Ishikawa (cell line): Measurements from ENCODE around the gene RFX4.
A peak's percentile ranks its signal among the peaks of the same experiment; 100 is the strongest.

Experiments used
- CEBPB ChIP-seq: IDR thresholded peaks from 2 replicates; pipeline ENCODE4 v1.6.1; 2012
- CREB1 ChIP-seq: IDR thresholded peaks from 2 replicates; pipeline ENCODE4 v1.6.1; 2012; ENCODE audit warnings: low read depth
- EGR1 ChIP-seq: IDR thresholded peaks from 2 replicates; pipeline ENCODE4 v1.6.1; 2012
- EP300 ChIP-seq: IDR thresholded peaks from 2 replicates; pipeline ENCODE4 v1.6.1; 2012; ENCODE audit warnings: borderline replicate concordance
- FOXM1 ChIP-seq: IDR thresholded peaks from 2 replicates; pipeline ENCODE4 v1.6.1; 2012; ENCODE audit warnings: low read depth, borderline replicate concordance
- NFIC ChIP-seq: IDR thresholded peaks from 2 replicates; pipeline ENCODE4 v1.6.1; 2012
- RAD21 ChIP-seq: IDR thresholded peaks from 2 replicates; pipeline ENCODE4 v1.6.1; 2012; ENCODE audit warnings: low read depth
- TAF1 ChIP-seq: IDR thresholded peaks from 2 replicates; pipeline ENCODE4 v1.6.1; 2012; ENCODE audit warnings: low read depth, mild to moderate bottlenecking
- TCF12 ChIP-seq: IDR thresholded peaks from 2 replicates; pipeline ENCODE4 v1.6.1; 2012; ENCODE audit warnings: low read depth
- TEAD4 ChIP-seq: IDR thresholded peaks from 2 replicates; pipeline ENCODE4 v1.6.1; 2012
- YY1 ChIP-seq: IDR thresholded peaks from 2 replicates; pipeline ENCODE4 v1.6.1; 2012; ENCODE audit warnings: low read depth
- ZBTB7A ChIP-seq: IDR thresholded peaks from 2 replicates; pipeline ENCODE4 v1.6.1; 2012; ENCODE audit warnings: low read depth
- TF ChIP-seq, protein P1 (sequence below): IDR thresholded peaks from 2 replicates; pipeline ENCODE4 v1.6.1; 2012
- TF ChIP-seq, protein P2 (sequence below): IDR thresholded peaks from 2 replicates; pipeline ENCODE4 v1.6.1; 2012; ENCODE audit warnings: low read depth, mild to moderate bottlenecking
- TF ChIP-seq, protein P3 (sequence below): IDR thresholded peaks from 2 replicates; pipeline ENCODE4 v1.6.1; 2012

Gene RFX4

DNA sequence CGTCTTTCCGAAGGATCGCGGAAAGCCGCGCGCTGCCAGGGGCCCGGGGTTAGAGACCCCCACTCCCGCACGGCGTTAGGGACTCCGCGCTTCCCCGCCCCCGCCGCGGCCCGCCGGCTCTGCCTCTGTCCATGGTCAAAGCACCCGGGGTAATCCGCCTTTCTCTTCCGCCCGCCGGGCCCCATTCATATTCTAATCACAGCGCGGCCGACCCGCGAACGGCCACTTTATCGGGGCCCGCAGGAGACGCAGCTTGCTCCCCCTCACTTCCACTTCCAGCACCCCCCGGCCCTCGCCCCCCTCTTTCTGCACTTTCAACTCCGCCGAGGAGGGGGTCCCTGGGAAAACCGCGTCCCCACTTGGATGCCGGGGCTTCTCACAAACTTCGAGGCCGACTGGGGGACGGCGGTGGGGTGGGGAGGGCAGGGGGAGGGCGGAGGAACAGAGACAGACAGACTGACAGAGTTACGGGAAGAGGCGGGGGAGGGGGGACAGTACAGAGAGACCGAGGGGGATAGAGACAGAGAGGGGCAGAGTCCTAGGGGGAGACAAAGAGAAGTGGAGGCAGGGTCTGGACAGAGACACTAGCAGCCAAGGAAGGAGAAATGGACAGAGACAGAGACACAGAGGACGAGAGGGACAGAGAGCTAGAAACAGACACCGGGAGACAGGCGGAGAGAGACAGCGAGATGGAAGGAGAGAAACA lies 1.1 kb upstream of the RFX4 start:
- TF ChIP-seq TAF1 (no peak), TCF12 (no peak), ZBTB7A (peak; percentile 78), FOXM1 (no peak), EGR1 (peak; percentile 47), RAD21 (no peak)
- TF ChIP-seq, protein P1, sequence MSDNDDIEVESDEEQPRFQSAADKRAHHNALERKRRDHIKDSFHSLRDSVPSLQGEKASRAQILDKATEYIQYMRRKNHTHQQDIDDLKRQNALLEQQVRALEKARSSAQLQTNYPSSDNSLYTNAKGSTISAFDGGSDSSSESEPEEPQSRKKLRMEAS: 0 out of 2 replicates have a peak, but pooled peaks have one; percentile 7
- TF ChIP-seq, protein P2, sequence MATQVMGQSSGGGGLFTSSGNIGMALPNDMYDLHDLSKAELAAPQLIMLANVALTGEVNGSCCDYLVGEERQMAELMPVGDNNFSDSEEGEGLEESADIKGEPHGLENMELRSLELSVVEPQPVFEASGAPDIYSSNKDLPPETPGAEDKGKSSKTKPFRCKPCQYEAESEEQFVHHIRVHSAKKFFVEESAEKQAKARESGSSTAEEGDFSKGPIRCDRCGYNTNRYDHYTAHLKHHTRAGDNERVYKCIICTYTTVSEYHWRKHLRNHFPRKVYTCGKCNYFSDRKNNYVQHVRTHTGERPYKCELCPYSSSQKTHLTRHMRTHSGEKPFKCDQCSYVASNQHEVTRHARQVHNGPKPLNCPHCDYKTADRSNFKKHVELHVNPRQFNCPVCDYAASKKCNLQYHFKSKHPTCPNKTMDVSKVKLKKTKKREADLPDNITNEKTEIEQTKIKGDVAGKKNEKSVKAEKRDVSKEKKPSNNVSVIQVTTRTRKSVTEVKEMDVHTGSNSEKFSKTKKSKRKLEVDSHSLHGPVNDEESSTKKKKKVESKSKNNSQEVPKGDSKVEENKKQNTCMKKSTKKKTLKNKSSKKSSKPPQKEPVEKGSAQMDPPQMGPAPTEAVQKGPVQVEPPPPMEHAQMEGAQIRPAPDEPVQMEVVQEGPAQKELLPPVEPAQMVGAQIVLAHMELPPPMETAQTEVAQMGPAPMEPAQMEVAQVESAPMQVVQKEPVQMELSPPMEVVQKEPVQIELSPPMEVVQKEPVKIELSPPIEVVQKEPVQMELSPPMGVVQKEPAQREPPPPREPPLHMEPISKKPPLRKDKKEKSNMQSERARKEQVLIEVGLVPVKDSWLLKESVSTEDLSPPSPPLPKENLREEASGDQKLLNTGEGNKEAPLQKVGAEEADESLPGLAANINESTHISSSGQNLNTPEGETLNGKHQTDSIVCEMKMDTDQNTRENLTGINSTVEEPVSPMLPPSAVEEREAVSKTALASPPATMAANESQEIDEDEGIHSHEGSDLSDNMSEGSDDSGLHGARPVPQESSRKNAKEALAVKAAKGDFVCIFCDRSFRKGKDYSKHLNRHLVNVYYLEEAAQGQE: peak; percentile 86
- TF ChIP-seq, protein P3, sequence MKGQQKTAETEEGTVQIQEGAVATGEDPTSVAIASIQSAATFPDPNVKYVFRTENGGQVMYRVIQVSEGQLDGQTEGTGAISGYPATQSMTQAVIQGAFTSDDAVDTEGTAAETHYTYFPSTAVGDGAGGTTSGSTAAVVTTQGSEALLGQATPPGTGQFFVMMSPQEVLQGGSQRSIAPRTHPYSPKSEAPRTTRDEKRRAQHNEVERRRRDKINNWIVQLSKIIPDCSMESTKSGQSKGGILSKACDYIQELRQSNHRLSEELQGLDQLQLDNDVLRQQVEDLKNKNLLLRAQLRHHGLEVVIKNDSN: no peak

DNA sequence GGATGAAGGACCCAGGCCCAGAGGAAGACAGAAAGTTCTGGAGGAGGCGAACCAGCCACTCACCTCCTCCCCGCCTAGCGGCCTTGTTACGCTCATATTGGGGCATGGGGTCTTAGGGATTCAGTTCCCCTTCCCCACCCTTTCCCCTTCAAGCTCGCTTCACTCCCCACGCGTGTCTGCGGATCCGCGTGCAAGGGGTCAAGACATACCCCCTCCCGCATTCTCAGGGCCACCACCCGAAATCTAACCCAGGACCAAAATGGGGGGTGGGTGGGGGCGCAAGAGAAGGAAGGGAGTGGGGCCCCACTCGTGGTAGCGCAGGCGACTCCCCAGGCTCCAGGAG lies 584 bp upstream of the RFX4 start:
- TF ChIP-seq, protein P3: no peak

DNA sequence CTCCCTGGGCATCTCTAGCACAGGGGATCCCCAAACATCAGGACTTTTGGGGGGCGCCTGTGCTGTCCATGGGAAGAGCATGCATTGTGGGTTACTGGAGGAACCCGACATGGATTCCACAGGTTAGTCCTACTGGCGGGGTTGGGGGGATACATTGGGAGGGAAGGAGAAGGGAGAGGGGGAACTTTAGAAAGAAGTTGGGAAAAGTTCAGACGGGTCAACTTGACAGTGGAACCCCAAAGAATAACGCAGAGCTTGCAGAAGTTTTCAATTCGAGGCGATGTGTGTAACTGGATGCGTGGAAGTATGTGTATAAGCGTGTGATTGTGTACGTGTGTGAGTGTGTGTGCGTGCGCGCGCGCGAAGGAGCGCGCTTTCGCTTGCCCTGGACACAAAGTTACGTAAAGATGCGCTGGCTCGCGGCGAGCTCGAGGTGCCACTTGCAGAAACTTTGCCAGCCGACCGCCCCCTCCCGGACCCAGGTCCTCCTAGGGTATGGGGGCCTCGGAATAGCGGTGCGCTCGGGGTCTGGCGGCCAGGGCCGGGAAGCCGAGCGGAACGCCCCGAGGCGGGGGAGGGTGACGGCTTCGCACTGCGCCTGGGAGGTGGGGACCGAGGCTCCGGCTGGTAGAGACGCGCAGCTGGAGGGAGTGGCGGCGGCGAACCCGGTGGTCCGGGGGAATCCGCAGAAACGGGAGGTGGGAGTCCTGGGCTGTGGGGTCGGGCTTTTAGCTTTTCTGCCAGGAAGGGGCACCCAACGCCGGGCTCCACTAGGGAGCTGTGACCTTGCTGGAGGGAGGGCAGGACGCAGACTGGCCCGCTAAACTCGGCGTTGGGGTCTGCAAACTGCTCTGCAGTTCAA lies 669 bp downstream of the RFX4 start:
- TF ChIP-seq YY1 (no peak), EGR1 (0 out of 2 replicates have a peak, but pooled peaks have one; percentile 8)

DNA sequence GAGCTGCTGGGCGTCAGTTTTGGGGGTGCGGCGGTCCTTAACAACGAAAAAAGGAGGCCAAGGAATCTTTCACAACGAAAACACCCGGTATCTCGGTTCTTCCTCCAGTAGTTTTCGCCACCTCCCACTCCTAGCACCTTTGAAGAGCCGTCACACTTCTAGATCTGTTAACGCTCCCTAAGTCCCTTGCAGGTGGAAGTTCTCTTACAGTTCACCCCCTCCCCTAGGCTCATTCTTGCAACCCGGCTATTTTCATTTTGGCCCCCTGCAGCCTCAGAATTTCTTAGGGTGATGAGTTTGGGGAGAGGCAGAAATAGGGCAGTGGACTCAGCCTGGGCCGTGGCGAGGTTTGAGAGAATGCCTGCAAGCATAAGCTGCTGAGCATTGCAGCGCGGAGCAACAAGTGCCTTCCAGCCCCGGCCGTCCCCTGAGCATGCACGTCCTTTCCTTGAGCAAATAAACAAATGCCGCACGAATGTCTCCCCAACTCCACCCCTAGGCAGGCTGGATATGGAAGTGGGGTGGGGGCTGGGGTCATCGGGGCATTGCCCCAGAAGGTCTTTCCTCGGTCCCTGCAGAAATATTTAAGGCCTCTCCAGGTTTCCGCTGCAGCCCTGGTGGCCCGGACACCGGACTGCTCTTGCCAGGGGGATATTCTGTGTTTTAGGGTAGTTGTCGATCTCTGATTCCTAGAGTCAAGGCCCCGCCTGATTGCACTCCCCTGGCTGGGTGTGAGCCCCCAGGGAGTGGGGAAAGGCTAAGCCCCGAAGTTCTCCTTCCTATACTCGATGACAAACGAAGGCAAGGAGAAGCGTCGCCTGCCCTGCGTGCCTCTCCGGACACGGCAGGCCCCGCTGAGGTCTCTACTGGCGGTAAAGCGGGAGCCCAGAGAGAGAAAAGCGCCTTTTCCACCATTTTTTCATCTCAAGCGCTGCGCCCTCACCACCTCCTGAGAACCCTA lies 1.6 kb downstream of the RFX4 start:
- TF ChIP-seq TAF1 (no peak), TEAD4 (no peak), CREB1 (no peak), EGR1 (no peak), ZBTB7A (no peak; the same call in 1 of the 2 replicates), NFIC (no peak), CEBPB (no peak), EP300 (no peak), TCF12 (no peak), FOXM1 (no peak), YY1 (no peak), RAD21 (no peak)
- TF ChIP-seq, protein P2: no peak
- TF ChIP-seq, protein P1: no peak
- TF ChIP-seq, protein P3: no peak

DNA sequence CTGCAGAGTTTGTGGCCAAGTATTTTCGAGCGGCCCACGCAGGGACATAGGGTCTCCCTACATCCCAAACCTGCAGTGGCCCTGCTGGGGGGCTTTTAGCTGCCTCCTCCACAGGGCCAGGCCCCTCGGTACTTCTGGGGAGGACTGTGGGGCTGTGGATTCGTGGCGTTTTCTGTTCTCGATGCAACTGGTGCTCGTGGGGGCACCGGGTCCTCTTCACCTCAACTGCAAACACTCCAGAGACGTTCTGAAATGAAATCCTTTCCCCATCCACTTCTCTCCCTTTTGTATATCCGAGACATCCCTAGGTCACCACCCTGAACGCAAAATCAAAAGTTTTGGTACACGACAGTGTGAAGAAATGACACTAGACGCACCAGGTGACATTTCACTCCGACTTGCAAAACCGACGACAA lies 2.3 kb downstream of the RFX4 start:
- no peak for TF ChIP-seq EGR1
- no peak for TF ChIP-seq FOXM1
- TF ChIP-seq TCF12: no peak
- no peak for TF ChIP-seq RAD21
- no peak for TF ChIP-seq TEAD4
- TF ChIP-seq, protein P3: no peak
- no peak for TF ChIP-seq NFIC
